ENCODE measurements around the gene SPATA6L. TPM values are rescaled to one million over a fixed set of nuclear protein-coding genes. Genes with fewer than 3 reads are reported as not detected.

Gene SPATA6L
- total and polyA plus RNA-seq, 2 of the 13 experiments (the other 11 are each of a cell fraction or from before 2014, with no cell fraction given) = 1.1 to 1.9 TPM

GRCh38 chr9:4679268-4680172 is 13.2 kb upstream of the SPATA6L start, which contains the start of gene CDC37L1 (continued):
- TF ChIP-seq ZSCAN20 (CRISPR knock-in tag; IDR thresholded peaks at IDR 0.05; ENCODE audit: borderline replicate concordance) (peak; percentile 35; the same call in 1 of the 2 replicates), PAF1 (CRISPR knock-in tag; IDR thresholded peaks at IDR 0.05) (0 out of 2 replicates have a peak, but pooled peaks have one; percentile 13), MTA3 (CRISPR knock-in tag; IDR thresholded peaks at IDR 0.05) (no peak), ATM (IDR thresholded peaks at IDR 0.05; ENCODE audit: borderline replicate concordance) (no peak), CENPX (CRISPR knock-in tag; IDR thresholded peaks at IDR 0.05) (no peak), ZNF790 (CRISPR knock-in tag; IDR thresholded peaks at IDR 0.05; ENCODE audit: borderline replicate concordance) (peak; percentile 95; the same call in 1 of the 2 replicates), ZNF720 (CRISPR knock-in tag; IDR thresholded peaks at IDR 0.05) (no peak), MIXL1 (CRISPR knock-in tag; IDR thresholded peaks at IDR 0.05) (peak; percentile 73), RFX3 (CRISPR knock-in tag; IDR thresholded peaks at IDR 0.05) (no peak; the same call in 1 of the 2 replicates), NFE2L1 (CRISPR knock-in tag; IDR thresholded peaks at IDR 0.05; ENCODE audit: borderline replicate concordance) (peak; percentile 28; the same call in 1 of the 2 replicates), RCOR2 (CRISPR knock-in tag; IDR thresholded peaks at IDR 0.05) (no peak), GABPB1 (CRISPR knock-in tag; IDR thresholded peaks at IDR 0.05) (peak; percentile 99), ZNF580 (CRISPR knock-in tag; IDR thresholded peaks at IDR 0.05; ENCODE audit: borderline replicate concordance, low read depth) (peak; percentile 74), ZFP62 (CRISPR knock-in tag; IDR thresholded peaks at IDR 0.05) (0 out of 2 replicates have a peak, but pooled peaks have one; percentile 28), MAFG (CRISPR knock-in tag; IDR thresholded peaks at IDR 0.05) (no peak), NCOA5 (CRISPR knock-in tag; IDR thresholded peaks at IDR 0.05) (no peak), SIN3B (IDR thresholded peaks at IDR 0.05; ENCODE audit: low read length) (no peak), ZBTB1 (CRISPR knock-in tag; IDR thresholded peaks at IDR 0.05; ENCODE audit: borderline replicate concordance) (no peak), HNF4G (IDR thresholded peaks at IDR 0.05; ENCODE audit: borderline replicate concordance, low read depth, low read length) (no peak), HNF4G (CRISPR knock-in tag; IDR thresholded peaks at IDR 0.05; ENCODE audit: borderline replicate concordance, low read depth) (0 out of 2 replicates have a peak, but pooled peaks have one; percentile 51), ISX (CRISPR knock-in tag; conservative IDR thresholded peaks at IDR 0.05) (no peak), SRSF4 (IDR thresholded peaks at IDR 0.05; ENCODE audit: low read depth, low read length, poor library complexity, severe bottlenecking) (no peak), SALL1 (CRISPR knock-in tag; IDR thresholded peaks at IDR 0.05) (peak; percentile 94), ZNF329 (CRISPR knock-in tag; IDR thresholded peaks at IDR 0.05; ENCODE audit: low read depth) (0 out of 2 replicates have a peak, but pooled peaks have one; percentile 55), BRF2 (CRISPR knock-in tag; IDR thresholded peaks at IDR 0.05) (peak; percentile 81)
- TF ChIP-seq, protein P1, sequence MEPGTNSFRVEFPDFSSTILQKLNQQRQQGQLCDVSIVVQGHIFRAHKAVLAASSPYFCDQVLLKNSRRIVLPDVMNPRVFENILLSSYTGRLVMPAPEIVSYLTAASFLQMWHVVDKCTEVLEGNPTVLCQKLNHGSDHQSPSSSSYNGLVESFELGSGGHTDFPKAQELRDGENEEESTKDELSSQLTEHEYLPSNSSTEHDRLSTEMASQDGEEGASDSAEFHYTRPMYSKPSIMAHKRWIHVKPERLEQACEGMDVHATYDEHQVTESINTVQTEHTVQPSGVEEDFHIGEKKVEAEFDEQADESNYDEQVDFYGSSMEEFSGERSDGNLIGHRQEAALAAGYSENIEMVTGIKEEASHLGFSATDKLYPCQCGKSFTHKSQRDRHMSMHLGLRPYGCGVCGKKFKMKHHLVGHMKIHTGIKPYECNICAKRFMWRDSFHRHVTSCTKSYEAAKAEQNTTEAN (CRISPR knock-in tag; conservative IDR thresholded peaks at IDR 0.05) = peak; percentile 85
- TF ChIP-seq, protein P2, sequence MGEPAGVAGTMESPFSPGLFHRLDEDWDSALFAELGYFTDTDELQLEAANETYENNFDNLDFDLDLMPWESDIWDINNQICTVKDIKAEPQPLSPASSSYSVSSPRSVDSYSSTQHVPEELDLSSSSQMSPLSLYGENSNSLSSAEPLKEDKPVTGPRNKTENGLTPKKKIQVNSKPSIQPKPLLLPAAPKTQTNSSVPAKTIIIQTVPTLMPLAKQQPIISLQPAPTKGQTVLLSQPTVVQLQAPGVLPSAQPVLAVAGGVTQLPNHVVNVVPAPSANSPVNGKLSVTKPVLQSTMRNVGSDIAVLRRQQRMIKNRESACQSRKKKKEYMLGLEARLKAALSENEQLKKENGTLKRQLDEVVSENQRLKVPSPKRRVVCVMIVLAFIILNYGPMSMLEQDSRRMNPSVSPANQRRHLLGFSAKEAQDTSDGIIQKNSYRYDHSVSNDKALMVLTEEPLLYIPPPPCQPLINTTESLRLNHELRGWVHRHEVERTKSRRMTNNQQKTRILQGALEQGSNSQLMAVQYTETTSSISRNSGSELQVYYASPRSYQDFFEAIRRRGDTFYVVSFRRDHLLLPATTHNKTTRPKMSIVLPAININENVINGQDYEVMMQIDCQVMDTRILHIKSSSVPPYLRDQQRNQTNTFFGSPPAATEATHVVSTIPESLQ (CRISPR knock-in tag; conservative IDR thresholded peaks at IDR 0.05) = no peak

All from HepG2 (cell line).